ENCODE data around the gene SGIP1.

SGIP1 gene

GRCh38 chr1:66605419-66605997, 71.6 kb downstream of the SGIP1 start:
- DNase-seq (ENCODE audit: low spot score): no peak

GRCh38 chr1:66606362-66607065, 72.6 kb downstream of the SGIP1 start:
- DNase-seq (ENCODE audit: low spot score): no peak

GRCh38 chr1:66607458-66607857, 73.5 kb downstream of the SGIP1 start:
- no peak for DNase-seq (ENCODE audit: low spot score)

- DNase-seq (ENCODE audit: low spot score): no peak
Observed at GRCh38 chr1:66613187-66613586, 79.2 kb downstream of the SGIP1 start.

- no peak for DNase-seq (ENCODE audit: low spot score)
Observed at GRCh38 chr1:66617362-66618184, 83.6 kb downstream of the SGIP1 start.

- no peak for DNase-seq (ENCODE audit: low spot score)
Observed at GRCh38 chr1:66618390-66618789, 84.4 kb downstream of the SGIP1 start.

GRCh38 chr1:66623812-66624211, 89.9 kb downstream of the SGIP1 start:
- DNase-seq (ENCODE audit: low spot score): no peak

- peak; percentile 28 for DNase-seq (ENCODE audit: low spot score)
Observed at GRCh38 chr1:66624412-66625060, 90.6 kb downstream of the SGIP1 start.

GRCh38 chr1:66626261-66626660, 92.3 kb downstream of the SGIP1 start:
- no peak for DNase-seq (ENCODE audit: low spot score)

GRCh38 chr1:66628926-66629325, 95.0 kb downstream of the SGIP1 start:
- DNase-seq (ENCODE audit: low spot score): no peak

GRCh38 chr1:66633159-66633558, 99.2 kb downstream of the SGIP1 start:
- no peak for DNase-seq (ENCODE audit: low spot score)

GRCh38 chr1:66637146-66637545, 103.2 kb downstream of the SGIP1 start:
- no peak for DNase-seq (ENCODE audit: low spot score)

GRCh38 chr1:66641891-66642473, 108.0 kb downstream of the SGIP1 start:
- DNase-seq (ENCODE audit: low spot score): no peak

GRCh38 chr1:66642992-66643391, 109.0 kb downstream of the SGIP1 start:
- no peak for DNase-seq (ENCODE audit: low spot score)

- peak; percentile 35 for DNase-seq (ENCODE audit: low spot score)
Observed at GRCh38 chr1:66644331-66644730, 110.4 kb downstream of the SGIP1 start.

- DNase-seq (ENCODE audit: low spot score): no peak
Observed at GRCh38 chr1:66648901-66649595, 115.1 kb downstream of the SGIP1 start.

GRCh38 chr1:66652556-66652955, 118.6 kb downstream of the SGIP1 start:
- DNase-seq (ENCODE audit: low spot score): no peak

GRCh38 chr1:66654643-66655042, 120.7 kb downstream of the SGIP1 start:
- no peak for DNase-seq (ENCODE audit: low spot score)

- DNase-seq (ENCODE audit: low spot score): no peak
Observed at GRCh38 chr1:66671455-66671854, 137.5 kb downstream of the SGIP1 start.

GRCh38 chr1:66676613-66677298, 142.8 kb downstream of the SGIP1 start:
- no peak for DNase-seq (ENCODE audit: low spot score)

- no peak for DNase-seq (ENCODE audit: low spot score)
Observed at GRCh38 chr1:66678146-66678545, 144.2 kb downstream of the SGIP1 start.
